ENCODE results near the gene KCNK2.

Gene KCNK2

GRCh38 chr1:215279682-215280081, 197.1 kb downstream of the KCNK2 start:
- no peak overlapping the region for H3K27ac ChIP-seq
- no peak for TF ChIP-seq CTCF (IDR thresholded peaks at IDR 0.05; ENCODE audit: low read depth, low read length, missing control alignments)
- H3K4me3 ChIP-seq (ENCODE audit: low read depth, low read length), result no peak overlapping the region
- H3K27me3 ChIP-seq (replicated peaks), result no peaks in the 10 kb centered on the region
- in situ Hi-C loops (cut with HindIII; ENCODE audit: low pct_ligation_motif_present, low sequenced_read_pairs), result no loop called here
- no peaks in the 10 kb centered on the region for H3K36me3 ChIP-seq (replicated peaks)
- no peak for DNase-seq

- DNase-seq, result no peak
- H3K4me3 ChIP-seq (ENCODE audit: low read depth, low read length), result no peak overlapping the region
- no peak overlapping the region for H3K27ac ChIP-seq
- H3K27me3 ChIP-seq (replicated peaks), result no peaks in the 10 kb centered on the region
- in situ Hi-C loops (cut with HindIII; ENCODE audit: low pct_ligation_motif_present, low sequenced_read_pairs), result no loop called here
- no peaks in the 10 kb centered on the region for H3K36me3 ChIP-seq (replicated peaks)
- no peak for TF ChIP-seq CTCF (IDR thresholded peaks at IDR 0.05; ENCODE audit: low read depth, low read length, missing control alignments)
These were observed 200.0 kb downstream of the KCNK2 start for GRCh38 chr1:215282557-215282956.

- in situ Hi-C loops (cut with HindIII; ENCODE audit: low pct_ligation_motif_present, low sequenced_read_pairs), result no loop called here
- Histone ChIP-seq H3K36me3 (replicated peaks) (no peaks in the 10 kb centered on the region), H3K27me3 (replicated peaks) (no peaks in the 10 kb centered on the region), H3K4me3 (ENCODE audit: low read depth, low read length) (no peak overlapping the region), H3K27ac (no peak overlapping the region)
- no peak for DNase-seq
- TF ChIP-seq CTCF (IDR thresholded peaks at IDR 0.05; ENCODE audit: low read depth, low read length, missing control alignments), result no peak
These were observed 202.7 kb downstream of the KCNK2 start for GRCh38 chr1:215285013-215285800.
